ENCODE measurements around the gene ABCA7.

The ABCA7 gene

GRCh38 chr19:1017115-1017905 lies 22.6 kb upstream of the ABCA7 start:
- no peaks in the 10 kb centered on the region for H3K9me3 ChIP-seq (ENCODE audit: insufficient read depth, low read length)
- no peak for TF ChIP-seq EZH2phosphoT487 (conservative IDR thresholded peaks at IDR 0.05; ENCODE audit: low read length)
- TF ChIP-seq, protein P1, sequence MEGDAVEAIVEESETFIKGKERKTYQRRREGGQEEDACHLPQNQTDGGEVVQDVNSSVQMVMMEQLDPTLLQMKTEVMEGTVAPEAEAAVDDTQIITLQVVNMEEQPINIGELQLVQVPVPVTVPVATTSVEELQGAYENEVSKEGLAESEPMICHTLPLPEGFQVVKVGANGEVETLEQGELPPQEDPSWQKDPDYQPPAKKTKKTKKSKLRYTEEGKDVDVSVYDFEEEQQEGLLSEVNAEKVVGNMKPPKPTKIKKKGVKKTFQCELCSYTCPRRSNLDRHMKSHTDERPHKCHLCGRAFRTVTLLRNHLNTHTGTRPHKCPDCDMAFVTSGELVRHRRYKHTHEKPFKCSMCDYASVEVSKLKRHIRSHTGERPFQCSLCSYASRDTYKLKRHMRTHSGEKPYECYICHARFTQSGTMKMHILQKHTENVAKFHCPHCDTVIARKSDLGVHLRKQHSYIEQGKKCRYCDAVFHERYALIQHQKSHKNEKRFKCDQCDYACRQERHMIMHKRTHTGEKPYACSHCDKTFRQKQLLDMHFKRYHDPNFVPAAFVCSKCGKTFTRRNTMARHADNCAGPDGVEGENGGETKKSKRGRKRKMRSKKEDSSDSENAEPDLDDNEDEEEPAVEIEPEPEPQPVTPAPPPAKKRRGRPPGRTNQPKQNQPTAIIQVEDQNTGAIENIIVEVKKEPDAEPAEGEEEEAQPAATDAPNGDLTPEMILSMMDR (IDR thresholded peaks at IDR 0.05; ENCODE audit: insufficient read depth, low read length, poor library complexity, severe bottlenecking): no peak
- H3K27ac ChIP-seq (ENCODE audit: low read depth, low read length): peak overlapping the region; percentile 61
- peaks cover 63% of the 10 kb centered on the region for H3K79me2 ChIP-seq (ENCODE audit: insufficient read depth, low read length)
- peak overlapping the region; percentile 89 for H3K4me3 ChIP-seq (ENCODE audit: insufficient read depth, low read length, poor library complexity, severe bottlenecking)
- H3F3A ChIP-seq (ENCODE audit: insufficient read depth): peaks cover 2% of the 10 kb centered on the region; the same call in 1 of the 2 replicates
- H3K9me2 ChIP-seq (replicated peaks; ENCODE audit: insufficient read depth, low read length): no peaks in the 10 kb centered on the region
- 0 out of 2 replicates have a peak, but pooled peaks cover 5% of the 10 kb centered on the region for H4K20me1 ChIP-seq (ENCODE audit: low read depth, low read length)
- H2AFZ ChIP-seq (ENCODE audit: low read depth, low read length, severe bottlenecking): no peak overlapping the region
- no peaks in the 10 kb centered on the region for H3K27me3 ChIP-seq (ENCODE audit: low read length)
- peak overlapping the region; percentile 91 for H3K9ac ChIP-seq (ENCODE audit: low read length)
- peak overlapping the region; percentile 86 for H3K4me2 ChIP-seq (ENCODE audit: low read depth, low read length, poor library complexity, severe bottlenecking)
- H3K36me3 ChIP-seq (ENCODE audit: low read length): no peaks in the 10 kb centered on the region

GRCh38 chr19:1017906-1018305 lies 22.0 kb upstream of the ABCA7 start:
- H3K27me3 ChIP-seq (ENCODE audit: low read length): no peaks in the 10 kb centered on the region
- H2AFZ ChIP-seq (ENCODE audit: low read depth, low read length, severe bottlenecking): no peak overlapping the region
- peaks cover 8% of the 10 kb centered on the region for H3F3A ChIP-seq (ENCODE audit: insufficient read depth)
- peak overlapping the region; percentile 61 for H3K27ac ChIP-seq (ENCODE audit: low read depth, low read length)
- peaks cover 63% of the 10 kb centered on the region for H3K79me2 ChIP-seq (ENCODE audit: insufficient read depth, low read length)
- no peaks in the 10 kb centered on the region for H3K9me3 ChIP-seq (ENCODE audit: insufficient read depth, low read length)
- H3K4me2 ChIP-seq (ENCODE audit: low read depth, low read length, poor library complexity, severe bottlenecking): peak overlapping the region; percentile 86
- H3K36me3 ChIP-seq (ENCODE audit: low read length): no peaks in the 10 kb centered on the region
- H4K20me1 ChIP-seq (ENCODE audit: low read depth, low read length): 0 out of 2 replicates have a peak, but pooled peaks cover 5% of the 10 kb centered on the region
- peak overlapping the region; percentile 89 for H3K4me3 ChIP-seq (ENCODE audit: insufficient read depth, low read length, poor library complexity, severe bottlenecking)
- TF ChIP-seq, protein P1 (IDR thresholded peaks at IDR 0.05; ENCODE audit: insufficient read depth, low read length, poor library complexity, severe bottlenecking): no peak
- TF ChIP-seq EZH2phosphoT487 (conservative IDR thresholded peaks at IDR 0.05; ENCODE audit: low read length): no peak
- no peaks in the 10 kb centered on the region for H3K9me2 ChIP-seq (replicated peaks; ENCODE audit: insufficient read depth, low read length)
- peak overlapping the region; percentile 91 for H3K9ac ChIP-seq (ENCODE audit: low read length)

GRCh38 chr19:1018393-1018792 lies 21.5 kb upstream of the ABCA7 start:
- no peaks in the 10 kb centered on the region for H3K9me2 ChIP-seq (replicated peaks; ENCODE audit: insufficient read depth, low read length)
- H3K36me3 ChIP-seq (ENCODE audit: low read length): no peaks in the 10 kb centered on the region
- H3K79me2 ChIP-seq (ENCODE audit: insufficient read depth, low read length): peaks cover 63% of the 10 kb centered on the region
- peak overlapping the region; percentile 86 for H3K4me2 ChIP-seq (ENCODE audit: low read depth, low read length, poor library complexity, severe bottlenecking)
- H3K9ac ChIP-seq (ENCODE audit: low read length): peak overlapping the region; percentile 91
- H2AFZ ChIP-seq (ENCODE audit: low read depth, low read length, severe bottlenecking): no peak overlapping the region
- H3F3A ChIP-seq (ENCODE audit: insufficient read depth): peaks cover 9% of the 10 kb centered on the region
- peak overlapping the region; percentile 61 for H3K27ac ChIP-seq (ENCODE audit: low read depth, low read length)
- H4K20me1 ChIP-seq (ENCODE audit: low read depth, low read length): 0 out of 2 replicates have a peak, but pooled peaks cover 5% of the 10 kb centered on the region
- no peaks in the 10 kb centered on the region for H3K9me3 ChIP-seq (ENCODE audit: insufficient read depth, low read length)
- H3K4me3 ChIP-seq (ENCODE audit: insufficient read depth, low read length, poor library complexity, severe bottlenecking): peak overlapping the region; percentile 89
- no peaks in the 10 kb centered on the region for H3K27me3 ChIP-seq (ENCODE audit: low read length)
- TF ChIP-seq, protein P1 (IDR thresholded peaks at IDR 0.05; ENCODE audit: insufficient read depth, low read length, poor library complexity, severe bottlenecking): no peak
- TF ChIP-seq EZH2phosphoT487 (conservative IDR thresholded peaks at IDR 0.05; ENCODE audit: low read length): no peak

All from SU-DHL-6 (cell line).